A549 (cell line): Measurements from ENCODE around the gene ANTXR1. TPM values are rescaled to one million over a fixed set of nuclear protein-coding genes. Genes with fewer than 3 reads are reported as not detected.

Source experiments
- ATAC-seq, 2 experiments: fragments of 200-7000 bp in 1 of 2; fragments of >200 bp in 1 of 2; cut with Nextera tagmentation in 1 of 2; cut with Tn5 transposase in 1 of 2; 3 replicates each; pipeline versions ENCODE4 v1.8.0 to v1.9.1; 2018 to 2020; ENCODE audit warnings: mild to moderate bottlenecking in 1 of 2, moderate library complexity in 1 of 2
- CTCF ChIA-PET: fragments of 300-600 bp; sonication (Branson Sonifier 250); formaldehyde crosslinking; extraction: SDS; loops from one replicate; lab custom pipeline; 2021; ENCODE audit warnings: antibody characterized with exemption, inconsistent platforms; lab: Yijun Ruan, JAX
- POLR2A ChIA-PET: fragments of 350-600 bp; formaldehyde crosslinking; extraction: SDS; loops from one replicate; lab custom pipeline; 2021; ENCODE audit warnings: antibody characterized with exemption, inconsistent platforms; lab: Yijun Ruan, JAX
- DNase-seq, 2 experiments: peaks; one replicate each; pipeline versions ENCODE4 v3.0.0 to v3.0.0-alpha.2; 2011 to 2016; ENCODE audit warnings: low read depth in 1 of 2, low spot score in 1 of 2
- FAIRE-seq: peaks from 2 replicates; lab custom pipeline; 2011; peaks lifted over from hg19 to GRCh38; lab: Jason Lieb, UNC
- H3K27ac ChIP-seq, 2 experiments: fragments of >200 bp; sonication (Bioruptor Twin); formaldehyde crosslinking; 3 replicates each; pipeline ENCODE4 v1.5.1; 2016 to 2017
- H3K4me1 ChIP-seq: fragments of >200 bp; sonication (Bioruptor Twin); formaldehyde crosslinking; 3 replicates; pipeline ENCODE4 v1.6.1; 2016
- H3K4me2 ChIP-seq: fragments of >200 bp; sonication (Bioruptor Twin); formaldehyde crosslinking; 3 replicates; pipeline ENCODE4 v1.6.1; 2016
- H3K4me3 ChIP-seq: fragments of >200 bp; sonication (Bioruptor Twin); formaldehyde crosslinking; 3 replicates; pipeline ENCODE4 v1.5.1; 2016
- H3K9me3 ChIP-seq: fragments of >200 bp; sonication (Bioruptor Twin); formaldehyde crosslinking; 3 replicates; pipeline ENCODE4 v1.6.1; 2016
- BHLHE40 ChIP-seq: IDR thresholded peaks from 2 replicates; pipeline ENCODE4 v1.6.1; 2012; ENCODE audit warnings: low read depth, low read length, inconsistent platforms
- EHMT2 ChIP-seq: fragments of 200-600 bp; sonication (generic); IDR thresholded peaks from 2 replicates; pipeline ENCODE4 v1.6.1; 2016; ENCODE audit warnings: antibody characterized with exemption, low read depth, mild to moderate bottlenecking, moderate library complexity
- FOSL2 ChIP-seq, 2 experiments: fragments of 450-650 bp in 1 of 2; fragments of >200 bp in 1 of 2; sonication (Bioruptor Twin) in 1 of 2; formaldehyde crosslinking; IDR thresholded peaks; 2 replicates each; pipeline versions ENCODE4 v1.5.0 to v1.6.1; 2016 to 2020; ENCODE audit warnings: mild to moderate bottlenecking in 1 of 2, moderate library complexity in 1 of 2
- JUNB ChIP-seq: fragments of >200 bp; sonication (Bioruptor Twin); formaldehyde crosslinking; IDR thresholded peaks from 2 replicates; pipeline ENCODE4 v1.6.1; 2016
- ZFP36 ChIP-seq: fragments of 450-650 bp; IDR thresholded peaks from 2 replicates; pipeline ENCODE4 v1.6.1; 2014; ENCODE audit warnings: borderline replicate concordance; ENCODE audit not compliant: partially characterized antibody
- WGBS: methylation state at CpG from one replicate; pipeline ENCODE4 v1.1.6; 2017; ENCODE audit errors: missing lambda C conversion rate; 5-methylcytosine and 5-hydroxymethylcytosine counted together
- polyA plus RNA-seq, 4 experiments: library from polyadenylated mRNA; depleted of rRNA in 3 of 4; stranded (reverse); fragments of >200 nt; fragmentation: RNase III in 1 of 4; extraction: RNeasy Plus Mini Kit Qiagen cat#74134 plus additional on column Dnase treatment in 1 of 4; gene quantifications; 2 replicates in 3 of 4; 3 replicates in 1 of 4; pipeline ENCODE4 v1.2.3, GENCODE V29; 2011 to 2017
- small RNA-seq, 6 experiments: library from RNA; depleted of rRNA; stranded (forward); fragments of <200 nt; gene quantifications; one replicate each; pipeline ENCODE3, GENCODE V24; 2012
- TF ChIP-seq, protein P1 (sequence below): IDR thresholded peaks from 2 replicates; pipeline ENCODE4 v1.6.1; 2012; ENCODE audit warnings: low read depth, borderline replicate concordance
- TF ChIP-seq, protein P2 (sequence below): IDR thresholded peaks from 2 replicates; pipeline ENCODE4 v1.6.1; 2012

The ANTXR1 gene
- polyA plus RNA-seq, 2 of the 4 experiments (the other 2 are of a cell fraction): 161 to 194 TPM

DNA sequence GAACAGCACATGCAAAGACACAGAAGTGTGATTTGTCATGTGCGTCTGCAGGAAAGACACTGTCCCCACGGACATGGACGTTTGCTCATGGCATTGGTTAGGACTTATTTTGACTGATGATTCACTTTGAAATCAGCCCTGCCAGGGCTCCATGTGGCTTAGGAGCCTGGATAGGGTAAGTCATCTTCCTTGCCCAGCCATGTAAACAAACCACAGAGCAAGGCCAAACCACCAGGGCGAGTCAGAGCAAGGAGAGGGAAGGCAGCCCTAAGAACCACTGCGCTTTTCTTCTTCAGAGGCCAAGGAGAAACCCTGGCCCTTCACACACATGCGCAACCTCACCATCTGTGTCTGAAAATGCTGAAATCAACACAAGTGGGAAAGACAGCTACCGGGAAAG, 285.3 kb downstream of the ANTXR1 start:
- 28% methylated on average over 7 of the region's 7 CpGs for WGBS
- FAIRE-seq: no peak
- H3K4me2 ChIP-seq: peak overlapping the region; percentile 55
- peak overlapping the region; percentile 68 to 84 for H3K27ac ChIP-seq
- ChIA-PET POLR2A (interaction anchor here (0.6 to 0.8 kb wide), 2 partner anchors 9 to 284 kb away, joined by 3 to 5 read pairs; no protein-coding TSS in a partner anchor), CTCF (interaction anchor here (0.6 to 3.5 kb wide), 5 partner anchors 9 to 355 kb away, joined by 3 to 27 read pairs (median 8); partner anchors contain the start of gene ANTXR1)
- peak; percentile 83 to 87 for ATAC-seq
- no peak overlapping the region for H3K4me3 ChIP-seq
- TF ChIP-seq, protein P1, sequence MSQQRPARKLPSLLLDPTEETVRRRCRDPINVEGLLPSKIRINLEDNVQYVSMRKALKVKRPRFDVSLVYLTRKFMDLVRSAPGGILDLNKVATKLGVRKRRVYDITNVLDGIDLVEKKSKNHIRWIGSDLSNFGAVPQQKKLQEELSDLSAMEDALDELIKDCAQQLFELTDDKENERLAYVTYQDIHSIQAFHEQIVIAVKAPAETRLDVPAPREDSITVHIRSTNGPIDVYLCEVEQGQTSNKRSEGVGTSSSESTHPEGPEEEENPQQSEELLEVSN: peak; percentile 52; the same call in 1 of the 2 replicates
- TF ChIP-seq EHMT2 (no peak), JUNB (peak; percentile 8; the same call in 1 of the 2 replicates), FOSL2 (IDR thresholded peaks at IDR 0.05) (no peak), FOSL2 (CRISPR knock-in tag; IDR thresholded peaks at IDR 0.05) (peak; percentile 54), BHLHE40 (no peak)
- TF ChIP-seq, protein P2, sequence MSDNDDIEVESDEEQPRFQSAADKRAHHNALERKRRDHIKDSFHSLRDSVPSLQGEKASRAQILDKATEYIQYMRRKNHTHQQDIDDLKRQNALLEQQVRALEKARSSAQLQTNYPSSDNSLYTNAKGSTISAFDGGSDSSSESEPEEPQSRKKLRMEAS: peak; percentile 88
- H3K4me1 ChIP-seq: peaks cover 35% of the 10 kb centered on the region
- H3K9me3 ChIP-seq: no peaks in the 10 kb centered on the region
- DNase-seq: peak in 1 of 2 experiments; percentile 64

DNA sequence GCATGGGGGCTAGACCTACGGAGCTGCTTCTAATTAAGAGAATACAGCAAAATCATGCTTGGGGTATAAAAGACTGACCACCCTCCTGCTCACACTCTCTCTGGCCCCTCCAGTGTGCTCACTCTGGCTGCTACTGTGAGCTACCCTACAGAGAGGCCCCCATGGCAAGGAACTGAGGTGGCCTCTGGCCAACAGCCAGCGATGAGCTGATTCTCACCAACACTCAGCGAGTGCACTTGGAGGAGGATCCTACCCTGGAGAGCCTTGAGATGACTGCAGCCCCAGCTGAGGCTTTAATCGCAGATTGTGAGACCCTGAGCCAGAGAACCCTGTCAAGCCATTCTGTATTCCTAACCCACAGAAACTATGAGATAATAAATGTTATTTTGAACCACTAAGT, 285.9 kb downstream of the ANTXR1 start:
- ATAC-seq: peak; percentile 22 to 66; a peak in 4 of 6 replicates
- WGBS: 71% methylated on average over 2 of the region's 4 CpGs
- CTCF ChIA-PET: interaction anchor here (0.6 to 3.5 kb wide), 8 partner anchors 9 to 355 kb away, joined by 3 to 27 read pairs (median 4); partner anchors contain the start of gene ANTXR1

More for the DNA sequence above, 285.9 kb downstream of the ANTXR1 start:
- no peak for TF ChIP-seq ZFP36
- DNase-seq (no peak), FAIRE-seq (no peak)
- Histone ChIP-seq H3K4me2 (peak overlapping the region; percentile 55), H3K27ac (peak overlapping the region; percentile 68 to 84), H3K4me1 (peaks cover 35% of the 10 kb centered on the region), H3K4me3 (no peak overlapping the region), H3K9me3 (peaks cover 5% of the 10 kb centered on the region; the same call in 1 of the 3 replicates)
- POLR2A ChIA-PET: interaction anchor here (0.5 to 0.8 kb wide), 3 partner anchors 8 to 286 kb away, joined by 3 to 5 read pairs (median 3); partner anchors contain the start of gene ANTXR1

Small RNAs within 50 kb of the gene (small RNA-seq; reads per million reads assigned to genes)
- 2.1 to 34.8 (median 17.4) reads per million in 6 experiments for gene MIR3126
- gene RNA5SP96: 0 to 2.6 (median 0) reads per million in 6 experiments
- 0 reads per million in 6 experiments for gene RNU6-1216P

Other genes starting within 250 kb of the ANTXR1 start
- gene BMP10, start 141.8 kb upstream of the ANTXR1 start, polyA plus RNA-seq (2011; rRNA removed): not detected in 2 replicates
- gene BMP10, start 141.8 kb upstream of the ANTXR1 start, polyA plus RNA-seq (2017; fragmentation: RNase III; extraction: RNeasy Plus Mini Kit Qiagen cat#74134 plus additional on column Dnase treatment): not detected in 3 replicates
- 0.75 and 0.93 TPM in 2 replicates for gene GKN2, start 60.3 kb upstream of the ANTXR1 start, polyA plus RNA-seq (2011; rRNA removed)
- 3.3 to 3.7 TPM (median 3.5 TPM) in 3 replicates for gene GKN2, start 60.3 kb upstream of the ANTXR1 start, polyA plus RNA-seq (2017; fragmentation: RNase III; extraction: RNeasy Plus Mini Kit Qiagen cat#74134 plus additional on column Dnase treatment)
- 0.35 and 0.57 TPM in 2 replicates for gene GKN1, start 38.5 kb upstream of the ANTXR1 start, polyA plus RNA-seq (2011; rRNA removed)
- 0.45 to 0.90 TPM (median 0.45 TPM) in 3 replicates for gene GKN1, start 38.5 kb upstream of the ANTXR1 start, polyA plus RNA-seq (2017; fragmentation: RNase III; extraction: RNeasy Plus Mini Kit Qiagen cat#74134 plus additional on column Dnase treatment)